H54 (cell line): Measurements from ENCODE around the gene TLE6.
"Not testable (repeated sequence)": the region's sequence is repeated elsewhere in the genome, so short reads cannot be mapped to it uniquely, and the experiment has no call there.

ENCODE experiments used
- DNase-seq: peaks from one replicate; pipeline ENCODE4 v3.0.0; 2011; ENCODE audit warnings: low spot score, mixed read lengths; ENCODE audit not compliant: insufficient read length
- FAIRE-seq: peaks from 3 replicates; lab custom pipeline; 2011; peaks lifted over from hg19 to GRCh38; lab: Jason Lieb, UNC
- POLR2A ChIP-seq: IDR thresholded peaks from 2 replicates; pipeline ENCODE4 v1.6.1; 2011; ENCODE audit warnings: low read depth, mild to moderate bottlenecking, low read length

Gene TLE6

GRCh38 chr19:2962018-2962670 is 15.2 kb upstream of the TLE6 start:
- DNase-seq: no peak
- no peak for TF ChIP-seq POLR2A
- FAIRE-seq: no peak

DNA sequence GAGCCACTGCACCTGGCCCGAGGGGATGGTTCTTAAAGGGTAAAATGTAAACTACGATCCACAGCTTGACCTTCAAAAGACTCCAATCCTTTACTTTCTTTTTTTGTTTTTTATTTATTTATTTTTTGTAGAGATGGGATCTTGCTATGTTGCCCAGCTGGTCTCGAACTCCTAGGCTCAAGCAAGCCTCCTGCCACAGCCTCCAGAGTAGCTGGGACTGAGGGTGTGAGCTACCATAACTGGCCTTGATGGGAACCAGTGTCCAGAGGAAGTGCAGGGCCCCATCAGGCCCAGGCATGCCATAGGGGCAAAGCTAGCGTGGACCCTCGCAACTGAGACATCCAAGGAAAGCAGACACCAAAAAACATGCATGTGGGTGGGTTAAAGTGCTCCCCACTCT is 14.2 kb upstream of the TLE6 start:
- DNase-seq (no peak), FAIRE-seq (no peak)
- TF ChIP-seq POLR2A: no peak

GRCh38 chr19:2963631-2964030 is 13.7 kb upstream of the TLE6 start:
- DNase-seq, FAIRE-seq: not testable (repeated sequence)

DNA sequence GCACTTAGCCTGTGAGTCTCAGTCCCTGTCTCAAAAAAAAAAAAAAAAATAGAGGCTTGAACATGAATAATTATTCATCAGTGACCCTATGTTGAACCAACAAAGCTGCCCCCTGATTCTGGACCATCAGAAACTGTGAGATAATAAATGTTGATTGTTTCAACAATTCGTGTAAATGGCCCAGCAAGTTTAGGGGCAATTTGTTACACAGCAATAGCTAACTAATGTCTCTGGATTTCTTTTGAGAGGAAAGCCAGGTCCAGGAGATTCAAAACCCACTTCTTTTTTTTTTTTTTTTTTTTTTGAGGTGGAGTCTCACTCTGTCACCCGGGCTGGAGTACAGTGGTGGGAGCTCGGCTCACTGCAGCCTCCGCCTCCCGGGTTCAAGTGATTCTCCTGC is 12.5 kb upstream of the TLE6 start:
- FAIRE-seq (no peak), DNase-seq (no peak)
- TF ChIP-seq POLR2A: no peak

GRCh38 chr19:2967972-2968371 is 9.4 kb upstream of the TLE6 start:
- DNase-seq (no peak), FAIRE-seq (no peak)
- TF ChIP-seq POLR2A: no peak

GRCh38 chr19:2969104-2969504 is 8.3 kb upstream of the TLE6 start:
- no peak for TF ChIP-seq POLR2A
- FAIRE-seq (no peak), DNase-seq (no peak)

DNA sequence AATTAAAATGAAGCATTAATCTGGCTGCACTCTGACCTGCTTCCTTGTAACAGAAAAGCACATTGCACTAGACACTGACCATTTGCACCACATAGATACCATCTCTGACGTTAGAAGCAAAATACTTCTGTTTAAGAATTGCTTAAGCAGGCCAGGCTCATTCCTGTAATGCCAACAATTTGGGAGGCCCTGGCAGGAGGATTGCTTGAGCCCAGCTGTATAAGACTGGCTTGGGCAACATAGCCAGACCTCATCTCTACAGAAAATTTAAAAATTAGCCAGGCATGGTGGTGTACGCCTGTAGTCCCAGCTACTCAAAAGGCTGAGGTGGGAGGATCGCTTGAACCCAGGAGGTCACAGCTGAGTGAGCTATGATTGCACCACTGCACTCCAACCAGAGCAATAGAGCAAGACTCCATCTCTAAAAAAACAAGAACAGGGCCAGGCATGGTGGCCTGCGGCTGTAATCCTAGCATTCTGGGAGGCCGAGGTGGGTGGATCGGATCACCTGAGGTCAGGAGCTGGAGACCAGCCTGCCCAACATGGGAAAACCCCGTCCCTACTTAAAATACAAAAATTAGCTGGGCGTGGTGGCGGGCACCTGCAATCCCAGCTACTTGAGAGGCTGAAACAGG is 7.0 kb upstream of the TLE6 start:
- DNase-seq (no peak), FAIRE-seq (no peak)
- TF ChIP-seq POLR2A: no peak

DNA sequence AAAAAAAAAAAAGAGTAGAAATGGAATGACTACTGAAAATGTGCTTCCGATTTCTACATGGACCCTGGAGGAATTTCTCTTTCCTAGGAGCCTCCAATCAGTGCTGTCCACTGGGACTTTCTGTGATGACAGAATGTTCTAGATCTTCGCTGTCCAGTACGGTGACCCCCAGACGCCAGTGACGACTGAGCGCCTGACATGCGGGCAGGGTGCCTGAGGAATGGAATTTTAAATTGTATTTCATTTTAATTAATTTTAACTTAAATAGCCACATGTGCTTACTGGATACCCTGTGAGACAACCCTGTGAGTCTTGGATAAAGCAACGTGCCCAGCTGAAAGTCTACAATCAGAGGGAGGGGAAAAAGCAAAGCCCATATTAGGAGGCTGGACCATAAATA is 4.1 kb upstream of the TLE6 start:
- DNase-seq: no peak

DNA sequence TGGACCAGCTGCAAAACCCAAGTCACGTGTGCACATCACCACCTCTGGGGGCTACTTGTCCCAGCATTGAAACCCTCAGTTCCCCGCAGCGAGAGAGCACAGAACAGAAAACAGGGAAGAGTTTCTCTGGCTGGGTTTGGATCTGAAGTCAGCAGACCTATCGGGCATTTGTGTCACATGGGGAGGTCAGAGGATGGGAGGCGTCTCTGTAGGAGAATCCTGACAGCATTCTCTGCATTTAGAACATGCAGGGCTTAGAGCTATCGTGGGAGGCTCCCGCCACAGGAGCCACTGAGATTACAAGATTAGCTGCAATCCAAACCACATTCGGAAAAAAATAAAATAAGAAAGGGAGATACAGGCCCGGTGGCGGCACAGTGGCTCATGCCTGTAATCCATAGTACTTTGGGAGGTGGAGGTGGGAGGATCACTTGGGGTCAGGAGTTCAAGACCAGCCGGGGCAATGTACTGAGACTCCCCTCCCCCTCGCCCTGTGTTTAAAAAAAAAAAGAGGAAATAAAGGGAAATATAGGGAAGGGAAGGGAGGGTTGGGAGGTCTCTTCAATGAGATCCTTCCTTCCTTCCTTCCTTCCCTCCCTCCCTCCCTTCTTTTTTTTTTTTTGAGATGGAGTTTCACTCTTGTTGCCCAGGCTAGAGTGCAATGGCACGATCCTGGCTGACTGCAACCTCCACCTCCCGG is 2.9 kb upstream of the TLE6 start:
- TF ChIP-seq POLR2A: no peak
- DNase-seq: no peak
- no peak for FAIRE-seq

More for the DNA sequence above, 4.1 kb upstream of the TLE6 start:
- no peak for FAIRE-seq
- no peak for TF ChIP-seq POLR2A

DNA sequence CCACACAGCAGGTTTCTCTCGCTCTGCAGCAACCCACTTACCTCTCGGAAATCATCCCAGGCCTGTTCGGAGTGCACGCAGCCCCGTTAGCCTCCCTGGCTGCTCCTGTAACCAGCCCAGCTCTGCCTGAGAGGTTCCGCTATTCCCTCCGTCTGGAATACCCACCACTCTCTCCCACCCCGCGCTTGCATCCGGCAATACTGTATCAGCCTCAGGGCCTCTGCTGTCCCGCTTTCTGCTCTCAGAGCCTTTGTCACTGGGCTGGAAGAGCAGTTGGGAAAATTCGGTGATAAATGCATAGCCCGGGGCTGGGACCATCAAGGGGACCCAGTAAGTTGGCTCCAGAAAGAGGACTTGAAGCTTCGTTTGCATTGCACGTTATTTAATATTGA is 759 bp upstream of the TLE6 start:
- FAIRE-seq: no peak
- no peak for DNase-seq
- TF ChIP-seq POLR2A: no peak

DNA sequence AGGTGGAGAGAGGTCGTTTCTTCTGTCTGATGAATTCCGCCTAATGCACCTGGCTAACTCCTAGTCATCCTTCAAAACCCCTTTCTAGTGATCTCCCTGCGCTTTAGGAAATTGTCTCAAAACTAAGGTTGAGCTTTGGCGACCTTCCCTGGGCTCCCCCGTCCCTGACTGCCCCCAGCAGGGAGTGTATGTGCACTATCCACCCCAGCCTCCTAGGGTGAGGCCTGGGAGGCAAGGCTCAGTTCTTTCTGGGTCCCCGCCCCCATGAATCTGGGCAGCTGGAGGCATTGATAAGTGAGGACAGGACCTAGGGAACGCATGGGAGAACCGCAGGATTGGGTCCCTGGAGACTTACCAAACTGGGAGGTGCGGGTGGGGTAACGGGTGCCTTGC is 378 bp downstream of the TLE6 start:
- no peak for TF ChIP-seq POLR2A
- DNase-seq (no peak), FAIRE-seq (no peak)

- FAIRE-seq: no peak
- no peak for TF ChIP-seq POLR2A
- no peak for DNase-seq
Measured at GRCh38 chr19:2978166-2978767, 903 bp downstream of the TLE6 start.

GRCh38 chr19:2978772-2979171 is 1.4 kb downstream of the TLE6 start:
- no peak for FAIRE-seq
- DNase-seq: no peak

GRCh38 chr19:2981898-2982297 is 4.5 kb downstream of the TLE6 start:
- no peak for TF ChIP-seq POLR2A
- DNase-seq: no peak
- FAIRE-seq: no peak

More at GRCh38 chr19:2978772-2979171, 1.4 kb downstream of the TLE6 start:
- TF ChIP-seq POLR2A: no peak
